BJ (cell line): ENCODE results near the gene ISCU. TPM values are rescaled to one million over a fixed set of nuclear protein-coding genes. Genes with fewer than 3 reads are reported as not detected.

Experiments used
- CTCF ChIA-PET: fragments of 350-600 bp; formaldehyde crosslinking; extraction: SDS; loops from one replicate; lab custom pipeline; 2021; ENCODE audit warnings: antibody characterized with exemption, inconsistent platforms; lab: Yijun Ruan, JAX
- POLR2A ChIA-PET: fragments of 300-600 bp; sonication (Branson Sonifier 250); formaldehyde crosslinking; extraction: SDS; loops from one replicate; lab custom pipeline; 2021; ENCODE audit warnings: antibody characterized with exemption; lab: Charles Lee
- DNase-seq: peaks from one replicate; pipeline ENCODE4 v3.0.0-alpha.2; 2011; ENCODE audit warnings: low read depth
- H3K27me3 ChIP-seq: 2 replicates; pipeline ENCODE4 v1.6.0; 2011; ENCODE audit warnings: low read length; ENCODE audit not compliant: control insufficient read depth, insufficient read depth
- H3K36me3 ChIP-seq: 2 replicates; pipeline ENCODE4 v1.5.1; 2011; ENCODE audit warnings: low read length; ENCODE audit not compliant: control insufficient read depth, insufficient read depth
- H3K4me3 ChIP-seq: 2 replicates; pipeline ENCODE4 v1.5.1; 2011; ENCODE audit warnings: low read depth, mild to moderate bottlenecking, control low read depth, low read length
- polyA plus RNA-seq: library from polyadenylated mRNA; depleted of rRNA; stranded (reverse); fragments of >200 nt; gene quantifications from 2 replicates; pipeline ENCODE4 v1.2.3, GENCODE V29; 2011
- TF ChIP-seq, protein P1 (sequence below): IDR thresholded peaks from 2 replicates; pipeline ENCODE4 v1.5.1; 2011; ENCODE audit warnings: low read depth, mild to moderate bottlenecking, control low read depth, inconsistent platforms, low read length, moderate library complexity; ENCODE audit not compliant: insufficient read depth

ISCU gene
- polyA plus RNA-seq, 1 experiment = 125 TPM

DNA sequence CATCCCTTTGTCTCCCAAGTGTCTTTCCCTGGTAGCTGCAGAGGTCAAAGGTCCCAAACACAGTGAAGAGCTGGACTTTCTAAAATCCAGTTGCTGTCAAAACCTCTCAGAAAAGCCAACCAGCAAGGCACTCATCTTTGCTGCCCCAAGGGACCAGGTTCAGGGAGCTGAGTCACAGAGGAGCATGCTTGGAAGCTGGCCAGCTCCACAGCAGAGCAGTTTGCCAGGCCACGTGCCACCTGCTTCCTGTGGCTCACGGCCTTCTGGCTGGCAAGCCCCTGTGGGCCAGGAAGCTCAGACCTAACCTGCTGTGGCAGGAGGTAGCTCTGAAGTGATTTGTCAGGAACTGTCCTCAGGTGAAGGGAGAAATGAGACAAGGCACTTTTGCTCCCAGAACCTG, 3.6 kb downstream of the ISCU start:
- Histone ChIP-seq H3K36me3 (peaks cover 13% of the 10 kb centered on the region), H3K27me3 (no peaks in the 10 kb centered on the region), H3K4me3 (no peak overlapping the region)
- TF ChIP-seq, protein P1, sequence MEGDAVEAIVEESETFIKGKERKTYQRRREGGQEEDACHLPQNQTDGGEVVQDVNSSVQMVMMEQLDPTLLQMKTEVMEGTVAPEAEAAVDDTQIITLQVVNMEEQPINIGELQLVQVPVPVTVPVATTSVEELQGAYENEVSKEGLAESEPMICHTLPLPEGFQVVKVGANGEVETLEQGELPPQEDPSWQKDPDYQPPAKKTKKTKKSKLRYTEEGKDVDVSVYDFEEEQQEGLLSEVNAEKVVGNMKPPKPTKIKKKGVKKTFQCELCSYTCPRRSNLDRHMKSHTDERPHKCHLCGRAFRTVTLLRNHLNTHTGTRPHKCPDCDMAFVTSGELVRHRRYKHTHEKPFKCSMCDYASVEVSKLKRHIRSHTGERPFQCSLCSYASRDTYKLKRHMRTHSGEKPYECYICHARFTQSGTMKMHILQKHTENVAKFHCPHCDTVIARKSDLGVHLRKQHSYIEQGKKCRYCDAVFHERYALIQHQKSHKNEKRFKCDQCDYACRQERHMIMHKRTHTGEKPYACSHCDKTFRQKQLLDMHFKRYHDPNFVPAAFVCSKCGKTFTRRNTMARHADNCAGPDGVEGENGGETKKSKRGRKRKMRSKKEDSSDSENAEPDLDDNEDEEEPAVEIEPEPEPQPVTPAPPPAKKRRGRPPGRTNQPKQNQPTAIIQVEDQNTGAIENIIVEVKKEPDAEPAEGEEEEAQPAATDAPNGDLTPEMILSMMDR = no peak
- ChIA-PET POLR2A (no interaction called here), CTCF (interaction anchor here (0.6 to 19.7 kb wide), 4 partner anchors 11 to 238 kb away, joined by 3 to 460 read pairs (median 10); no protein-coding TSS in a partner anchor)
- no peak for DNase-seq

DNA sequence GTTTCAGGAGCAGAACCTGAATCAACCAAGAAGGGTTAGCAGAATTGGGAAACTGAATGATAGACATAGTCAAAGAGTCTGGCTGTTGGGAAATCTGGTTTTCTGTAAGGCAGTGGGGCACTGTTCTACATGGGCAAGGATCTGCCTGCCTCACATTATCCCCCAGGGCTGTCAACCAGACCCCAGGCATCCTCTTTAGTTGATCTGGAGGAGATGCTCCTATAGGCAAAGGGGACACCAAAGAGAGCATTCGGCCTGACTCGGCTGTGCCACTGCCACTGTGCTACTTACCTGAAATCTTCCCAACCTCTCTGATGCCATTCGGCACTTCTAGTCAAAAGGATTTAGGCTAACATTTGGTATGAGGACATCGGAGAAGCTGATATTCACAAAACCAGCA, 4.1 kb downstream of the ISCU start:
- DNase-seq = no peak
- TF ChIP-seq, protein P1 = no peak
- H3K27me3 ChIP-seq = no peaks in the 10 kb centered on the region
- peaks cover 13% of the 10 kb centered on the region for H3K36me3 ChIP-seq
- POLR2A ChIA-PET = no interaction called here
- H3K4me3 ChIP-seq = no peak overlapping the region
- CTCF ChIA-PET = interaction anchor here (0.7 to 19.7 kb wide), 6 partner anchors 10 to 238 kb away, joined by 3 to 460 read pairs (median 10); no protein-coding TSS in a partner anchor

DNA sequence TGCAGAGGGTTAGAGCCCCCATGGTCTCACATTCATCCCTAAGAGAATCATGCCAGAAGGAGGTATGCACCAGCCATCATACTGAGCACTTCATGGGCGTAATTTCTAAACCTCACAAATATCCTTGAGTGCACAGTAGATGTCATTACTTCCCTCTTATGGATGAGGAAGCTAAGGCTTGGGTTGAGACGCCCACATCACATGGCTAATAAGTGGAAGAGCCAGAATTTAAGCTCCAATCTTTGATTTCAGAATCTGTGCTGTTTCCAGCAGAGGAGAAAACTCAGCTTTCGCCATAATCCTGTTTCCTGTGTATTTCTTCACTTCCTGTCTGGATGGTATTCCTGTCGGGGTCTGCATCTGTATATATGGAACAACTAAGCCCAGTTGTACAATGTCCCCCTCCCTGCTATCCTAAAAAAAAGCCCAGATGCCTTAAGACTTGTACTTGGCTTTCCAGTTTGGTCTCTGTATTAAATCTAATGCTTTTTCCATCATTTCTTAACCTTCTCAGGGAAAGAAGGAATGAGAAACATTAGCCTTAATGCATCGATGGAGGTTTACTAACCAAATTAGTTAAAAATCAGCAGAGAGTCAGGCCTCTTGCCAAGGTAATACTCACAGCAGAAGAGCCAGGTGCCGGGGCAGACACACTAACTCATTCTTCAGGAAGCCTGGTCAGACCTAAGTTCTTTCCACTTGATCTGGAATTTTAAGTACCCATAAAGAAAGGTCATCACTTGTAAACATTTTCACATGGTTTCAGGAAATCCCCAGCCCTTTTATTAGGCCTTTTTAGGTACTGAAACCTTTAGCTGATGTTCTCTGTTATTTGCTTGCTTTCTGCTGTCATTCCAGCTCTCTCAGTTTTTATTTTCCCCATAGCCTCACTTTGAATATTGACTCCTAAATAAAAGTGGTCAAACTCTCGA, 5.3 kb downstream of the ISCU start:
- ChIA-PET CTCF (interaction anchor here (1.2 to 19.7 kb wide), 5 partner anchors 9 to 236 kb away, joined by 3 to 460 read pairs (median 8); no protein-coding TSS in a partner anchor), POLR2A (interaction anchor here (0.6 kb wide), 1 partner anchor 28 kb away, joined by 3 read pairs; no protein-coding TSS in a partner anchor)
- Histone ChIP-seq H3K4me3 (no peak overlapping the region), H3K27me3 (no peaks in the 10 kb centered on the region), H3K36me3 (peaks cover 13% of the 10 kb centered on the region)
- TF ChIP-seq, protein P1 = no peak
- DNase-seq = no peak

DNA sequence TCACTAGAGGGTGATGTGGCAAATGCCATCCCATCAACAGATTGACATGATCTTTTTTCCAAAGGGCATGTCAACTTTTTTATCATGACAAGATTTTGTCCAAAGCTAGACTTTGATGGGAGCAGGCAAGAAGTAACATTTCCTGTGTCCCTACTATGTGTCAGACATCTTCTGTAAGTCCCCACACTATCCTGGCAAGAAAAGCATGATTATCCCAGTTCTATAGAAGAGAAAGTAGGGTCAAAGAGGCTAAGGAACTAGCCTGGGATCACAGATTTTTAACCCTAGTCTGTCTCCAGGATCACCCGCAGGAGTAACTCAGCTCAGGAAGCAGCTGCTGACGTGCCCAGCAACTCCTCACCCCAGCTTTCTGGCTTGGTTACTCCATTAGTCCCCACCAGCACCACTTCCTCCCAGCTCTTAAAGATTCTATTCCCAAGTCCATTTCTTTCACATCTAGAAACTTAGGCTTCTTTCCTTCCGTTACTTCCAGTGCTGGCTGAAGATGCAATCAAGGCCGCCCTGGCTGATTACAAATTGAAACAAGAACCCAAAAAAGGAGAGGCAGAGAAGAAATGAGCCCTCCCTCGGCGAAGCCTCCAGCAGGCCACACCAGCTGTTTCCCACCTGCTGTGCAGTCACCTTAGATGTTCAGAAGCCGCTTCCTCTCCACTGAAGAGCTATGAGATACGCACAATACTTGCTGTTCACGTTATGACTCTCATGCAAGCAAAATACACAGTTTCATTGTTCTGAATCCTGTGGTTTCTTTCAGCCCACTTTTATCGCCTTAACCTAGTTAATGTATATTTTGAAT, 6.2 kb downstream of the ISCU start:
- no peak for DNase-seq
- Histone ChIP-seq H3K27me3 (no peaks in the 10 kb centered on the region), H3K36me3 (peaks cover 13% of the 10 kb centered on the region), H3K4me3 (no peak overlapping the region)
- TF ChIP-seq, protein P1 = no peak
- ChIA-PET POLR2A (interaction anchor here (0.6 kb wide), 1 partner anchor 27 kb away, joined by 3 read pairs; no protein-coding TSS in a partner anchor), CTCF (interaction anchor here (1.2 to 19.7 kb wide), 3 partner anchors 41 to 235 kb away, joined by 3 to 460 read pairs (median 13); no protein-coding TSS in a partner anchor)
